Central memory CD4-positive, alpha-beta T cell (primary cell): ENCODE results near the gene TRAF3IP1.
"Not testable (repeated sequence)": the region's sequence is repeated elsewhere in the genome, so short reads cannot be mapped to it uniquely, and the experiment has no call there.

ENCODE experiments used
- DNase-seq: peaks from one replicate; pipeline ENCODE4 v3.0.0; 2022
- total RNA-seq, 3 experiments: gene quantifications; one replicate each; lab custom pipeline; 2026; lab: John Stamatoyannopoulos, UW

The TRAF3IP1 gene
- total RNA-seq: 12.9 to 21.2 (median 16.8) reads per million in 3 experiments

GRCh38 chr2:238320246-238320647, at the start of gene TRAF3IP1:
TSS of gene TRAF3IP1 (plus strand) at chr2:238320518. CDS start at chr2:238320663, 145 bp downstream.
- DNase-seq: peak; percentile 83

GRCh38 chr2:238270606-238271005, 49.7 kb upstream of the TRAF3IP1 start:
- no peak for DNase-seq

- DNase-seq: no peak
Measured at GRCh38 chr2:238271061-238271554, 49.2 kb upstream of the TRAF3IP1 start.

GRCh38 chr2:238271686-238272085, 48.6 kb upstream of the TRAF3IP1 start:
- DNase-seq: not testable (repeated sequence)

GRCh38 chr2:238272156-238272555, 48.2 kb upstream of the TRAF3IP1 start:
- no peak for DNase-seq

- DNase-seq: not testable (repeated sequence)
Measured at GRCh38 chr2:238273433-238273832, 46.9 kb upstream of the TRAF3IP1 start.

- no peak for DNase-seq
Measured at GRCh38 chr2:238274152-238274865, 46.0 kb upstream of the TRAF3IP1 start.

GRCh38 chr2:238277695-238278094, 42.6 kb upstream of the TRAF3IP1 start:
- DNase-seq: no peak

GRCh38 chr2:238278626-238279323, 41.5 kb upstream of the TRAF3IP1 start:
- DNase-seq: no peak

- DNase-seq: no peak
Measured at GRCh38 chr2:238279324-238279682, 41.0 kb upstream of the TRAF3IP1 start.

- DNase-seq: no peak
Measured at GRCh38 chr2:238280083-238280825, 40.1 kb upstream of the TRAF3IP1 start.

GRCh38 chr2:238281826-238282480, 38.4 kb upstream of the TRAF3IP1 start:
- no peak for DNase-seq

GRCh38 chr2:238282861-238283738, 37.2 kb upstream of the TRAF3IP1 start:
- no peak for DNase-seq

GRCh38 chr2:238284802-238285515, 35.4 kb upstream of the TRAF3IP1 start:
- DNase-seq: no peak

GRCh38 chr2:238285653-238286082, 34.6 kb upstream of the TRAF3IP1 start:
- DNase-seq: no peak

- DNase-seq: no peak
Measured at GRCh38 chr2:238286095-238286494, 34.2 kb upstream of the TRAF3IP1 start.

- DNase-seq: no peak
Measured at GRCh38 chr2:238286551-238286950, 33.8 kb upstream of the TRAF3IP1 start.

GRCh38 chr2:238286987-238287736, 33.2 kb upstream of the TRAF3IP1 start:
- no peak for DNase-seq

GRCh38 chr2:238287737-238288649, 32.3 kb upstream of the TRAF3IP1 start, which contains the start of gene PER2:
TSS of gene PER2 (minus strand) at chr2:238288610. CDS start at chr2:238277936, 10,674 bp downstream.
- DNase-seq: peak; percentile 31
